Lower leg skin (tissue), 3 donors: Measurements from ENCODE around the gene BMAL1.

Experiments used
- POLR2A ChIP-seq, 2 donors: fragments of 450-650 bp; IDR thresholded peaks; one replicate each; pipeline ENCODE4 v1.6.1; 2016 to 2017; ENCODE audit warnings: antibody characterized with exemption in 2 of 2, mild to moderate bottlenecking in 1 of 2, moderate library complexity in 1 of 2
- TF ChIP-seq, protein P1 (sequence below), 3 donors: fragments of 450-650 bp; IDR thresholded peaks; one replicate each; pipeline ENCODE4 v1.5.1; 2016; ENCODE audit warnings: antibody characterized with exemption in 3 of 3, mild to moderate bottlenecking in 3 of 3, moderate library complexity in 2 of 3

DNA sequence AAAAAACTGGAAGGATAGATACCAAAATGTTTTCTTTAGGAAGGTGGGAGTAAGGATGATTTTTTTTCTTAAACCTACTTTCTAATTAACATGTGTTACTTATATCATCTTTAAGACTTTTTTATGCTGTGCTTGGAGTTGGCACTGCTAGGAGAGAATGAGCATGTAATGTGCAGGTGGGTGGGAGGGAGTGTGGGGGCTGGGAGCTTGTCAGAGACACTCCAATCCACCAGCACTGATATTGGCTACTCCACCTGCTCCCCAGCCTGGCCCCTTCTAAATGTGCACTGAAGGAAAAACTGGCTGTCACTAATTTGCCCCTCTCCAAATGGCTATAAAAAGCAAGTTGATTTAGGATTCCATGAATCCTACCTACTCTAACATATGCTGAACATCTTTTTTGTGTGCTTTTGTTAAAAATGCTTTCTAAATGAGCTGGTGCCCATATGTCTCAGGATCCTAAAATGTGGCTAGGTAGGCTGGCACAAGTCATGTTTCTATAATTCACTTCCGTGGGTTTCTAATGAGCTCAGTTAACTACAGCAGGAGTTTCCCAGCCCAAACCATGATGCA lies 44.3 kb upstream of the BMAL1 start:
- TF ChIP-seq, protein P1, sequence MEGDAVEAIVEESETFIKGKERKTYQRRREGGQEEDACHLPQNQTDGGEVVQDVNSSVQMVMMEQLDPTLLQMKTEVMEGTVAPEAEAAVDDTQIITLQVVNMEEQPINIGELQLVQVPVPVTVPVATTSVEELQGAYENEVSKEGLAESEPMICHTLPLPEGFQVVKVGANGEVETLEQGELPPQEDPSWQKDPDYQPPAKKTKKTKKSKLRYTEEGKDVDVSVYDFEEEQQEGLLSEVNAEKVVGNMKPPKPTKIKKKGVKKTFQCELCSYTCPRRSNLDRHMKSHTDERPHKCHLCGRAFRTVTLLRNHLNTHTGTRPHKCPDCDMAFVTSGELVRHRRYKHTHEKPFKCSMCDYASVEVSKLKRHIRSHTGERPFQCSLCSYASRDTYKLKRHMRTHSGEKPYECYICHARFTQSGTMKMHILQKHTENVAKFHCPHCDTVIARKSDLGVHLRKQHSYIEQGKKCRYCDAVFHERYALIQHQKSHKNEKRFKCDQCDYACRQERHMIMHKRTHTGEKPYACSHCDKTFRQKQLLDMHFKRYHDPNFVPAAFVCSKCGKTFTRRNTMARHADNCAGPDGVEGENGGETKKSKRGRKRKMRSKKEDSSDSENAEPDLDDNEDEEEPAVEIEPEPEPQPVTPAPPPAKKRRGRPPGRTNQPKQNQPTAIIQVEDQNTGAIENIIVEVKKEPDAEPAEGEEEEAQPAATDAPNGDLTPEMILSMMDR (IDR thresholded peaks at IDR 0.05): no peak
- no peak for TF ChIP-seq POLR2A (IDR thresholded peaks at IDR 0.05)
